Measurements from ENCODE around the gene MAPRE2. TPM values are rescaled to one million over a fixed set of nuclear protein-coding genes. Genes with fewer than 3 reads are reported as not detected.
A peak's percentile ranks its signal among the peaks of the same experiment; 100 is the strongest.
"Not testable (repeated sequence)": the region's sequence is repeated elsewhere in the genome, so short reads cannot be mapped to it uniquely, and the experiment has no call there.

Gene MAPRE2
- total RNA-seq, 4 donors from 2014 or later = 22.9 to 39.2 (median 35.8) TPM

DNA sequence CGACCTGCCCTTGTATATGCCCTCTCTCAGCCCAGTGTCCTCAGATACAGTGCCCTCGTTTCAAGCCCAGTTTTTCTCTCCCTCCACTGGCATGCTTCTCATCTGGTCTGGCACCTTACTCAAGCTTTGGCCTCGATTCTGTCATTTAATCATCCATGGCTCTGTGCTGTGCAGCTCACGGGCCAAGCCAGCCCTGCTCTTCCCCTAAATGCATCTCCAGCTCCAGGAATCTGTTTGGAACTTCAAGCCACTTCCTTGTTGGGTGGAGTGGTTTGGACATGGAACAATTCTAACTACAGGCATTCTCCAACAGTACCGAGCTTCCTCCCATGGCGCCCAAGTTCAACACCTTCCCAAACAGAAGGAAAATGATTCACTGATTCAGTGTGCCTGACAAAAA, 122.9 kb downstream of the MAPRE2 start:
- no peak for TF ChIP-seq POLR2AphosphoS5 (IDR thresholded peaks at IDR 0.05)
- TF ChIP-seq CTCF (IDR thresholded peaks at IDR 0.05) = no peak
- TF ChIP-seq EP300 (IDR thresholded peaks at IDR 0.05) = no peak
- TF ChIP-seq POLR2A (IDR thresholded peaks at IDR 0.05) = no peak
- Histone ChIP-seq H3K27ac (peak overlapping the region in 3 of 4 donors; percentile 44 to 60 (median 56)), H3K9me3 (no peaks in the 10 kb centered on the region), H3K27me3 (no peaks in the 10 kb centered on the region), H3K36me3 (no peaks in the 10 kb centered on the region), H3K4me3 (no peak overlapping the region), H3K4me1 (peaks cover 0 to 13% (median 0%) of the 10 kb centered on the region in 3 donors)
- ATAC-seq = peak; percentile 57
- WGBS, 2 donors (ENCODE audit: low coverage in 1 of 2) = 67 to 69% methylated on average over 6 of the region's 6 CpGs

DNA sequence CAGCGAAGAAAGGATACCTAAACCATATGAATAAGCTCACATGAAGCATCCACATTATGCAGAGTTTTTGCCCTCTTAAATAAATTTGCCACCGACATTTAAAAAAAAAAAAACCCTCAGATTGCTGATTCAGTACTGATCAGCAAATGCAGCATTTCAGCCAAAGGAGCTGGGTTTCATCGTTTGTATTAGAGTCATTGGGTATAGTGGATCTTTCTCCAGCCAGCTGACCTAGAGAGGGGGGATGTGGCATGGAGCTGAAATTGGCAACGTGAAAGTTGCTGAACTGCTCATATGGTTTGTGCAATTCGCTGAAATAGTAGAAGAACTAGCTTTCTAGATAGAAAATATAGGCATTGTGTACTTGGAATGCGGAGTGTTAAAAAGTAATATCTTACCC, 126.1 kb downstream of the MAPRE2 start:
- no peak overlapping the region for H3K4me3 ChIP-seq
- H3K9me3 ChIP-seq = no peaks in the 10 kb centered on the region
- no peak overlapping the region for H3K27ac ChIP-seq
- H3K36me3 ChIP-seq = no peaks in the 10 kb centered on the region
- no peaks in the 10 kb centered on the region for H3K27me3 ChIP-seq
- WGBS, 2 donors (ENCODE audit: low coverage in 1 of 2) = 67 to 77% methylated on average over 6 of the region's 6 CpGs
- TF ChIP-seq EP300 (IDR thresholded peaks at IDR 0.05) = no peak
- no peak for TF ChIP-seq POLR2AphosphoS5 (IDR thresholded peaks at IDR 0.05)
- no peak for TF ChIP-seq POLR2A (IDR thresholded peaks at IDR 0.05)
- no peak for TF ChIP-seq CTCF (IDR thresholded peaks at IDR 0.05)
- ATAC-seq = no peak
- H3K4me1 ChIP-seq = peaks cover 0 to 22% (median 0%) of the 10 kb centered on the region in 3 donors

GRCh38 chr18:35167857-35168256, 126.6 kb downstream of the MAPRE2 start:
- Histone ChIP-seq H3K9me3 (no peaks in the 10 kb centered on the region), H3K4me3 (no peak overlapping the region), H3K27me3 (no peaks in the 10 kb centered on the region), H3K27ac (no peak overlapping the region), H3K4me1 (peaks cover 0 to 22% (median 0%) of the 10 kb centered on the region in 3 donors), H3K36me3 (no peaks in the 10 kb centered on the region)
- ATAC-seq = no peak
- no peak for TF ChIP-seq POLR2AphosphoS5 (IDR thresholded peaks at IDR 0.05)
- no peak for TF ChIP-seq CTCF (IDR thresholded peaks at IDR 0.05)
- no peak for TF ChIP-seq POLR2A (IDR thresholded peaks at IDR 0.05)
- TF ChIP-seq EP300 (IDR thresholded peaks at IDR 0.05) = no peak

DNA sequence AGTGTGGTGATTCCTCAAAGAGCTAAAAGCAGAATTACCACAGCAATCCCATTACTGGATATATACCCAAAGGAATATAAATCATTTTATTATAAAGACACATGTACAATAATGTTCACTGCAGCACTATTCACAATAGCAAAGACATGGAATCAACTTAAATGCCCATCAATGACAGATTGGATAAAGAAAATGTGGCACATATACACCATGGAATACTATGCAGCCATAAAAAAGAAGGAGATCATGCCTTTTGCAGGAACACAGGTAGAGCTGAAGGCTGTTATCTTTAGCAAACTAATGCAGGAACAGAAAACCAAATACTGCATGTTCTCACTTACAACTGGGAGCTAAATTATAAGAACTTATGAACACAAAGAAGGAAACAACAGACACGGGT, 129.1 kb downstream of the MAPRE2 start:
- not testable (repeated sequence) for ATAC-seq, H3K4me3 ChIP-seq, H3K27me3 ChIP-seq, H3K9me3 ChIP-seq, H3K36me3 ChIP-seq
- Histone ChIP-seq H3K27ac (peak overlapping the region in 1 of 4 donors; percentile 46), H3K4me1 (peaks cover 0 to 20% (median 0%) of the 10 kb centered on the region in 3 donors)
- WGBS, 2 donors (ENCODE audit: low coverage in 1 of 2) = 69 to 85% methylated on average over 1 of the region's 1 CpG

DNA sequence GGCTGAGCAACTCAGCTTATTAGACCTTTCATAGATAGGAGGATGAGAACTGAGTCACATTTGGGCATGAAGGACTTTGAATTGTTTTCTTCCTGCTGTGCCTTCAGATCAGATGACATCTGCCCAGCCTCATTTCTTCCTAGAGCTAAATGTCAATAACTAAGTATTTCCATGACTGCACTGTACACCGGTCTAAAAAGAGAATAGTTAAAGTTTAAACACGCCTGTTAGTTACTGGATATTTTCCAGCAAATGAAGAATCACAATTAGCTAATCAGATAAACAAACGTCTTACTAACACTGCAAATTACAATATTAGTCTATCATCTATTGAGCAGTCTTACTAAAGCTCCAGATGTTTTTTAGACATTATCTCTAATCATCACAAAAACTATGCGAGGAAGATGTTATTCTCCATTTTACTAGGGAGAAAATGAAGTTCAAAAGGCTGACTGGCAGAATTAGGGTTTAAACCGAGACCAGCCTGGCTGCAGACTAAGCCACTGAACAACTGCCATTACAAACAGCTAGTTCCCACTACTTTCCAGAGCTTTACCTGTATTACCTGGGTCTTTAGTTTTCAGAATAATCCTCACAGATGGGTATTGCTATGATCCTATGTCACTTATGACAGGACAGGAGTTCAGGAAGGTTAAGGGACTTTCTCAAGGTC, 130.2 kb downstream of the MAPRE2 start:
- 30 to 31% methylated on average over 5 of the region's 5 CpGs for WGBS, 2 donors (ENCODE audit: low coverage in 1 of 2)
- ATAC-seq = no peak
- no peaks in the 10 kb centered on the region for H3K36me3 ChIP-seq
- H3K9me3 ChIP-seq = no peaks in the 10 kb centered on the region
- no peak overlapping the region for H3K4me3 ChIP-seq
- no peak for TF ChIP-seq EP300 (IDR thresholded peaks at IDR 0.05)
- no peak for TF ChIP-seq CTCF (IDR thresholded peaks at IDR 0.05)
- TF ChIP-seq POLR2AphosphoS5 (IDR thresholded peaks at IDR 0.05) = no peak
- TF ChIP-seq POLR2A (IDR thresholded peaks at IDR 0.05) = no peak
- peaks cover 0 to 20% (median 0%) of the 10 kb centered on the region in 3 donors for H3K4me1 ChIP-seq
- peak overlapping the region in 2 of 4 donors; percentile 35 to 46 for H3K27ac ChIP-seq
- no peaks in the 10 kb centered on the region for H3K27me3 ChIP-seq

Measured in gastroesophageal sphincter (tissue), 4 donors.